Measurements from ENCODE around the gene PRKAG2.

DNA sequence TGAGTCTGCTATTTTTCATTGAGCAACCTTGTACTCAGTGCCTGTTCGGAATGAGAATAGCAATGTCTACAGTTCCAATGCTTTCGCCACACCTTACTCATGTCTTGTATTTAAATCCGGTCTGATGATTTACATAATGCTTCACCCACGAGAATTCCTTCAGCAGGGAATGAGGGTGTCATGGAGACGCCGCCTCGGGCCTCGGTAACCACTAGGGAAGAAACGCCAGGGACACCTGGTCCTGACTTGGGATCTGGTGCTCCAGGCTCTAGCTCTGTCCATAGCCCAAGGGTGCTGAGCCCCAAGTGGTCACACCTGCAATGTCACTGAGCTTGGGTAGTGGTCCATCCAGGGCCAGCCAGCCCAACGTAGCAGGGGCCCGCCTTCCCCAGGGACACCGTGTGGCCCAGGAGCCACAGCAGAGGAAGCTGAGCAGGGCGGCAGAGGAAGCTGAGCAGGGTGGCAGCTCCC is 37.4 kb downstream of the PRKAG2 start:
- TF ChIP-seq EZH2phosphoT487 (IDR thresholded peaks at IDR 0.05; ENCODE audit: borderline replicate concordance) = no peak
- TF ChIP-seq, protein P1, sequence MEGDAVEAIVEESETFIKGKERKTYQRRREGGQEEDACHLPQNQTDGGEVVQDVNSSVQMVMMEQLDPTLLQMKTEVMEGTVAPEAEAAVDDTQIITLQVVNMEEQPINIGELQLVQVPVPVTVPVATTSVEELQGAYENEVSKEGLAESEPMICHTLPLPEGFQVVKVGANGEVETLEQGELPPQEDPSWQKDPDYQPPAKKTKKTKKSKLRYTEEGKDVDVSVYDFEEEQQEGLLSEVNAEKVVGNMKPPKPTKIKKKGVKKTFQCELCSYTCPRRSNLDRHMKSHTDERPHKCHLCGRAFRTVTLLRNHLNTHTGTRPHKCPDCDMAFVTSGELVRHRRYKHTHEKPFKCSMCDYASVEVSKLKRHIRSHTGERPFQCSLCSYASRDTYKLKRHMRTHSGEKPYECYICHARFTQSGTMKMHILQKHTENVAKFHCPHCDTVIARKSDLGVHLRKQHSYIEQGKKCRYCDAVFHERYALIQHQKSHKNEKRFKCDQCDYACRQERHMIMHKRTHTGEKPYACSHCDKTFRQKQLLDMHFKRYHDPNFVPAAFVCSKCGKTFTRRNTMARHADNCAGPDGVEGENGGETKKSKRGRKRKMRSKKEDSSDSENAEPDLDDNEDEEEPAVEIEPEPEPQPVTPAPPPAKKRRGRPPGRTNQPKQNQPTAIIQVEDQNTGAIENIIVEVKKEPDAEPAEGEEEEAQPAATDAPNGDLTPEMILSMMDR (conservative IDR thresholded peaks at IDR 0.05; ENCODE audit: low read length) = no peak; the same call in 1 of the 2 replicates
